Measurements from ENCODE around the gene TMEM150B. TPM values are rescaled to one million over a fixed set of nuclear protein-coding genes. Genes with fewer than 3 reads are reported as not detected.

The TMEM150B gene
- total and polyA plus RNA-seq, 2 donors (not counting 3 experiments of a cell fraction or from before 2014, with no cell fraction given) = not detected

GRCh38 chr19:55353803-55354697, 28.9 kb upstream of the TMEM150B start:
- intact Hi-C loops (cut with micrococcal nuclease) = loop anchor here (1.0 kb wide), 1 partner anchor 15 kb away; the partner anchor contains the start of gene KMT5C
- dilution Hi-C loops (cut with MboI; ENCODE audit: extremely low pct_ligation_motif_present, low sequenced_read_pairs) = no loop called here
- Histone ChIP-seq H3K9me1 (replicated peaks; ENCODE audit: control insufficient read depth, extremely low read depth, insufficient read depth, low read length) (no peaks in the 10 kb centered on the region), H3K4me2 (ENCODE audit: insufficient read depth, low read length) (peak overlapping the region; percentile 73), H3K9ac (replicated peaks; ENCODE audit: extremely low read depth, insufficient read depth, low read length) (no peak overlapping the region), H3K27ac (ENCODE audit: insufficient read depth, low read depth, low read length) (no peak overlapping the region), H3K36me3 (ENCODE audit: control insufficient read depth in 2 of 2, extremely low read depth in 1 of 2, insufficient read depth in 2 of 2, low read length in 2 of 2) (no peaks in the 10 kb centered on the region), H3K4me3 (replicated peaks in 1 of 3; ENCODE audit: insufficient read depth in 1 of 3, low read depth in 1 of 3, low read length in 3 of 3) (peak overlapping the region; percentile 8 to 26 (median 22)), H3K27me3 (ENCODE audit: control insufficient read depth in 2 of 2, insufficient read depth in 2 of 2, low read length in 2 of 2) (peaks cover 26 to 31% of the 10 kb centered on the region in 2 experiments), H2AFZ (ENCODE audit: low read depth, low read length) (peak overlapping the region; percentile 84), H3K4me1 (ENCODE audit: control insufficient read depth, extremely low read depth, insufficient read depth, low read length) (peaks cover 4% of the 10 kb centered on the region), H3K79me2 (ENCODE audit: control insufficient read depth, insufficient read depth, low read length) (no peaks in the 10 kb centered on the region), H4K20me1 (replicated peaks; ENCODE audit: control insufficient read depth, extremely low read depth, insufficient read depth, low read length) (no peaks in the 10 kb centered on the region), H3K9me3 (replicated peaks; ENCODE audit: control insufficient read depth, insufficient read depth, low read length) (no peaks in the 10 kb centered on the region)
- TF ChIP-seq MAX (IDR thresholded peaks at IDR 0.05; ENCODE audit: insufficient read depth, insufficient read length) (no peak), FOS (IDR thresholded peaks at IDR 0.05; ENCODE audit: borderline replicate concordance, insufficient read depth, low read length) (no peak), JUN (IDR thresholded peaks at IDR 0.05; ENCODE audit: borderline replicate concordance, insufficient read depth, insufficient read length, low read depth) (no peak), CTCF (IDR thresholded peaks at IDR 0.05; ENCODE audit: extremely low read depth in 1 of 2, insufficient read depth in 1 of 2, low read depth in 1 of 2, low read length in 2 of 2) (no peak), GATA2 (IDR thresholded peaks at IDR 0.05; ENCODE audit: insufficient read depth, insufficient read length, low read depth, low read length) (no peak), POLR2A (IDR thresholded peaks at IDR 0.05; ENCODE audit: low read depth, low read length) (no peak), EZH2 (IDR thresholded peaks at IDR 0.05; ENCODE audit: borderline replicate concordance, low read depth, low read length, severe bottlenecking) (peak; percentile 33), MYC (IDR thresholded peaks at IDR 0.05; ENCODE audit: low read depth, low read length) (no peak)
- POLR2A ChIA-PET = interaction anchor here (0.7 kb wide), 1 partner anchor 53 kb away, joined by 3 read pairs; the partner anchor contains the start of gene UBE2S
- FAIRE-seq (peak; percentile 18), DNase-seq (ENCODE audit: low read depth, low spot score) (peak; percentile 71)
- CTCF ChIA-PET = interaction anchor here (0.6 kb wide), 1 partner anchor 208 kb away, joined by 4 read pairs; no protein-coding TSS in a partner anchor
- BruUV-seq (replicated peaks) = no TSS peak
